ENCODE measurements around the gene PHF19.

GRCh38 chr9:120868339-120868675, 8.7 kb downstream of the PHF19 start:
- peak; percentile 50 for TF ChIP-seq POLR2AphosphoS5 (IDR thresholded peaks at IDR 0.05)
- TF ChIP-seq CTCF (IDR thresholded peaks at IDR 0.05): peak in 2 of 6 experiments; percentile 28 to 36
